Measurements from ENCODE around the gene CHURC1.

DNA sequence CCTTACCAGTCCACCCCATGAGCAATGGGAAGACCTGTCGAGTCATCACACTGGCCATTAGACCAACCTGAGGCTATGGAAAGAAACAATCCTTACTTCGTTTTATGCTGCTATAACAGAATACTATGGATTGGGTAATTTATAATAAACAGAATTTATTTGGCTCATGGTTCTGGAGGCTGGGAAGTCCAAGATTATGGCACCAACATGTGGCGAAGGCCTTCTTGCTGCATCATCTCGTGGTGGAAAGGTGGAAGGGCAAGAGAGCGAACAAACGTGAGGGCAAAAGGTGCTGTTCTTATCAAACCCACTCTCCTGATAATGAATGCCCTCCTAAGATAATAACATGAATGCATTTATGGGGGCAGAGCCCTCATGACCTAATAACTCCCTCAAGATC is 24.9 kb upstream of the CHURC1 start:
- no peak for TF ChIP-seq POLR2A (IDR thresholded peaks at IDR 0.05)
- TF ChIP-seq, protein P1, sequence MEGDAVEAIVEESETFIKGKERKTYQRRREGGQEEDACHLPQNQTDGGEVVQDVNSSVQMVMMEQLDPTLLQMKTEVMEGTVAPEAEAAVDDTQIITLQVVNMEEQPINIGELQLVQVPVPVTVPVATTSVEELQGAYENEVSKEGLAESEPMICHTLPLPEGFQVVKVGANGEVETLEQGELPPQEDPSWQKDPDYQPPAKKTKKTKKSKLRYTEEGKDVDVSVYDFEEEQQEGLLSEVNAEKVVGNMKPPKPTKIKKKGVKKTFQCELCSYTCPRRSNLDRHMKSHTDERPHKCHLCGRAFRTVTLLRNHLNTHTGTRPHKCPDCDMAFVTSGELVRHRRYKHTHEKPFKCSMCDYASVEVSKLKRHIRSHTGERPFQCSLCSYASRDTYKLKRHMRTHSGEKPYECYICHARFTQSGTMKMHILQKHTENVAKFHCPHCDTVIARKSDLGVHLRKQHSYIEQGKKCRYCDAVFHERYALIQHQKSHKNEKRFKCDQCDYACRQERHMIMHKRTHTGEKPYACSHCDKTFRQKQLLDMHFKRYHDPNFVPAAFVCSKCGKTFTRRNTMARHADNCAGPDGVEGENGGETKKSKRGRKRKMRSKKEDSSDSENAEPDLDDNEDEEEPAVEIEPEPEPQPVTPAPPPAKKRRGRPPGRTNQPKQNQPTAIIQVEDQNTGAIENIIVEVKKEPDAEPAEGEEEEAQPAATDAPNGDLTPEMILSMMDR (IDR thresholded peaks at IDR 0.05): no peak
